Natural killer cell (primary cell): ENCODE data around the gene TSPAN18. TPM values are rescaled to one million over a fixed set of nuclear protein-coding genes. Genes with fewer than 3 reads are reported as not detected.

Source experiments
- ATAC-seq, 3 donors: fragments of 150-1000 bp in 2 of 3; fragments of 200-7000 bp in 1 of 3; cut with Tn5 transposase; 1 replicate in 1 of 3; 2 replicates in 2 of 3; pipeline ENCODE4 v1.10.0; 2021; ENCODE audit warnings: mild to moderate bottlenecking in 2 of 3, moderate library complexity in 2 of 3
- DNase-seq, 2 donors: peaks; one replicate each; pipeline versions ENCODE4 v3.0.0 to v3.0.0-alpha.2; 2013 to 2021; ENCODE audit warnings: mixed read lengths in 1 of 2
- H3K27ac ChIP-seq: one replicate; pipeline ENCODE4 v1.5.1; 2013; ENCODE audit warnings: mild to moderate bottlenecking, low read length
- H3K27me3 ChIP-seq: one replicate; pipeline ENCODE4 v1.6.1; 2013; ENCODE audit warnings: low read length; ENCODE audit not compliant: control insufficient read depth, insufficient read depth
- H3K36me3 ChIP-seq: one replicate; pipeline ENCODE4 v1.6.1; 2013; ENCODE audit warnings: low read length; ENCODE audit not compliant: control insufficient read depth, insufficient read depth
- H3K4me1 ChIP-seq: one replicate; pipeline ENCODE4 v1.6.1; 2013; ENCODE audit warnings: low read length; ENCODE audit not compliant: control insufficient read depth, insufficient read depth
- H3K4me3 ChIP-seq: one replicate; pipeline ENCODE4 v1.5.1; 2013; ENCODE audit warnings: low read length
- H3K9me3 ChIP-seq: one replicate; pipeline ENCODE4 v1.6.1; 2013; ENCODE audit warnings: low read length; ENCODE audit not compliant: control insufficient read depth, insufficient read depth
- H3K27ac Mint-ChIP-seq, 2 donors: one replicate each; pipeline ENCODE4 v1.8.0; 2022; ENCODE audit warnings: mild to moderate bottlenecking in 2 of 2, mixed read lengths in 2 of 2, moderate library complexity in 1 of 2
- H3K27me3 Mint-ChIP-seq, 2 donors: one replicate each; pipeline ENCODE4 v1.8.0; 2022; ENCODE audit warnings: low read depth in 2 of 2, mixed read lengths in 2 of 2
- H3K36me3 Mint-ChIP-seq: one replicate; pipeline ENCODE4 v1.8.0; 2022; ENCODE audit warnings: mixed read lengths
- H3K4me1 Mint-ChIP-seq, 2 donors: one replicate each; pipeline ENCODE4 v1.8.0; 2022; ENCODE audit warnings: mixed read lengths in 2 of 2
- H3K4me3 Mint-ChIP-seq: one replicate; pipeline ENCODE4 v1.8.0; 2022; ENCODE audit warnings: mild to moderate bottlenecking, moderate library complexity, mixed read lengths
- H3K9me3 Mint-ChIP-seq, 2 donors: one replicate each; pipeline ENCODE4 v1.8.0; 2022; ENCODE audit warnings: mixed read lengths in 2 of 2
- CTCF ChIP-seq: fragments of 200-600 bp; IDR thresholded peaks from one replicate; pipeline ENCODE4 v1.8.0; 2022; ENCODE audit warnings: antibody characterized with exemption
- WGBS: methylation state at CpG from one replicate; pipeline ENCODE4 v1.1.7; 2013; ENCODE audit warnings: missing lambda C conversion rate; ENCODE audit not compliant: insufficient coverage; 5-methylcytosine and 5-hydroxymethylcytosine counted together
- intact Hi-C: fragments of 100-400 bp; cut with micrococcal nuclease; formaldehyde crosslinking; loops from one replicate; pipeline ENCODE4 v1.14.2; 2022
- total RNA-seq, 4 donors: library from RNA; stranded (reverse); fragments of 120-200 nt in 1 of 4; gene quantifications; one replicate each; pipeline versions ENCODE4 v1.2.3 to v1.2.4, GENCODE V29; 2013 to 2022

Gene TSPAN18
- total RNA-seq, 3 donors from 2014 or later (not counting 1 experiment from before 2014, with no cell fraction given): 1.9 to 2.4 (median 2.3) TPM

DNA sequence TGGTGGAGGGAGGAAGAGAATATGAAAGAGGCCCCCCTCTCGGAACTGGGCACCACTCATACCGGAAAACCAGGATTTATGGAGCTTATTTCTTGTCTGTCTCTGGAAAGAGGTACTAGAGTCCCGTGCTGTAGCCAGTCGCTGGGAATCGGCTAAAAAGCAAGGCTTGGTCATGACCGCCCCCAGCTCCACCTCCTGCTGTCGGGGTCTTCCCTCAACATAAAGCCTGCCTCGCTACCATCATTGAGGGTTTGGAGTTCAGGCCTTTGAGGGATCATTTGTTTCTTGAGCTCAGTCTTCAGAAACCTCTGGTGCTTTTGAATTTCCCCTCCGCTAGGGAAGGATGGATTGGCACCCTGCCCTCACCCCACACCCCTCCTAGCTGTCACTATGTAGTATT is 97.1 kb downstream of the TSPAN18 start:
- TF ChIP-seq CTCF: no peak
- 95% methylated on average over 8 of the region's 9 CpGs for WGBS

GRCh38 chr11:44824300-44824704 is 97.5 kb downstream of the TSPAN18 start:
- Histone ChIP-seq H3K4me3 (no peak overlapping the region), H3K27me3 (no peaks in the 10 kb centered on the region), H3K9me3 (no peaks in the 10 kb centered on the region), H3K36me3 (no peaks in the 10 kb centered on the region), H3K4me1 (no peaks in the 10 kb centered on the region), H3K27ac (no peak overlapping the region)
- WGBS: 88% methylated on average over 5 of the region's 5 CpGs
- no peak overlapping the region for H3K27ac Mint-ChIP-seq
- ATAC-seq (no peak), DNase-seq (no peak)
- no peak for TF ChIP-seq CTCF
- peaks cover 17 to 19% of the 10 kb centered on the region in 2 donors for H3K27me3 Mint-ChIP-seq
- H3K4me1 Mint-ChIP-seq: peaks cover 6% of the 10 kb centered on the region in 2 donors
- no peaks in the 10 kb centered on the region for H3K9me3 Mint-ChIP-seq
- no peaks in the 10 kb centered on the region for H3K36me3 Mint-ChIP-seq
- intact Hi-C loops: no loop called here
- H3K4me3 Mint-ChIP-seq: no peak overlapping the region

More for the DNA sequence above, 97.1 kb downstream of the TSPAN18 start:
- H3K27me3 ChIP-seq: no peaks in the 10 kb centered on the region
- no peak for DNase-seq
- Mint-ChIP-seq H3K4me1 (peaks cover 6% of the 10 kb centered on the region in 2 donors), H3K36me3 (no peaks in the 10 kb centered on the region), H3K4me3 (no peak overlapping the region), H3K27ac (no peak overlapping the region), H3K9me3 (no peaks in the 10 kb centered on the region), H3K27me3 (peaks cover 16 to 20% of the 10 kb centered on the region in 2 donors)
- no peaks in the 10 kb centered on the region for H3K9me3 ChIP-seq
- H3K4me3 ChIP-seq: no peak overlapping the region
- ATAC-seq: no peak
- H3K27ac ChIP-seq: no peak overlapping the region
- intact Hi-C loops: no loop called here
- H3K36me3 ChIP-seq: no peaks in the 10 kb centered on the region
- H3K4me1 ChIP-seq: no peaks in the 10 kb centered on the region

DNA sequence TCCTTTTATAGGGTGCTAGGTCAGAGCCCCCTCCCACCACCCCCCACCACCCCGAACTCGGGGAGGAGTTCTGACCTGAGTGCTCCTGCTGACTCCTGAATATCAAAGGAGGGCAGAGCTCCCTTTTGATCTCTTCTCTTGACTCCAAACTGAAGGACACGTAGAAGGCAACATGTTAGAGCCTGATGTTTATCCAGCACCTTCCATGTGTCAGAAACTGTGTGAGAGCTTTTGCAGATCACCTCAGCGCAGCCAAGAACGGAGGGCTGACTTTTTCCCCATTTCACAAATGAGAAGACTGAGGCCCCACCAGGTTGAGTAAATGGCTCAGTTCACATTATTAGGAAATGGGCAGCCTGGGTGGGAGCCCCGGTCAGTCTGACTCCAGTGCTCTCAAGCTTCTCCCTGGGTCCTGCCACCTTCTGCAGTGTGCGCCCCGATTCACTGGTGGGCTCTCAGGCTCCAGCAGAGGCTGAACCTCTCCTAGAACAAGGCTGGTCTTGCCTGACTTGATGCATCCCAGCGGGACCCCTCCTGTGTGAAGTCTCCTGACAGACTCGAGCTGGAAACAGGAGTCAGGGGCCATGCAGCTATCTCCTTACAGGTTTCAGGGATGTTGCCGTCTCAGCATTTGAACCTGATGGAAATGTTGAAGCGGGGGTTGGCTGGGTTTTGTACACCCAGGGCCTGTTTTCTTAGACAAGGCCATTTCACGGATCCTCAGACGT is 98.5 kb downstream of the TSPAN18 start:
- no peaks in the 10 kb centered on the region for H3K9me3 Mint-ChIP-seq
- intact Hi-C loops: no loop called here
- H3K4me1 Mint-ChIP-seq: peaks cover 6% of the 10 kb centered on the region in 2 donors
- no peak overlapping the region for H3K4me3 Mint-ChIP-seq
- H3K4me3 ChIP-seq: no peak overlapping the region
- H3K27ac Mint-ChIP-seq: no peak overlapping the region
- no peaks in the 10 kb centered on the region for H3K4me1 ChIP-seq
- H3K36me3 ChIP-seq: no peaks in the 10 kb centered on the region
- no peaks in the 10 kb centered on the region for H3K36me3 Mint-ChIP-seq
- WGBS: 84% methylated on average over 14 of the region's 14 CpGs
- H3K27me3 ChIP-seq: no peaks in the 10 kb centered on the region
- H3K27ac ChIP-seq: no peak overlapping the region
- peaks cover 13 to 23% of the 10 kb centered on the region in 2 donors for H3K27me3 Mint-ChIP-seq
- DNase-seq (no peak), ATAC-seq (no peak)
- no peak for TF ChIP-seq CTCF
- H3K9me3 ChIP-seq: no peaks in the 10 kb centered on the region
